T47D (cell line): ENCODE data around the gene AFF1.

ENCODE experiments used
- DNase-seq, 2 experiments: peaks; one replicate each; pipeline versions ENCODE4 v3.0.0 to v3.0.0-alpha.2; 2011 to 2012; ENCODE audit warnings: low read depth in 1 of 2, low spot score in 1 of 2
- JUND ChIP-seq: IDR thresholded peaks from 2 replicates; pipeline ENCODE4 v1.6.1; 2012; ENCODE audit warnings: low read depth
- in situ Hi-C: cut with HindIII; loops from 2 replicates; pipeline ENCODE4 v1.10.0; 2016; ENCODE audit warnings: low sequenced_read_pairs, low pct_unique_long_range_greater_than_20kb

The AFF1 gene

GRCh38 chr4:87116231-87116630 lies 181.4 kb downstream of the AFF1 start:
- no peak for TF ChIP-seq JUND
- in situ Hi-C loops: no loop called here
- DNase-seq: no peak

- peak in 1 of 2 experiments; percentile 83 for DNase-seq
- no peak for TF ChIP-seq JUND
- in situ Hi-C loops: no loop called here
These were observed 182.4 kb downstream of the AFF1 start for GRCh38 chr4:87117051-87117731.

DNA sequence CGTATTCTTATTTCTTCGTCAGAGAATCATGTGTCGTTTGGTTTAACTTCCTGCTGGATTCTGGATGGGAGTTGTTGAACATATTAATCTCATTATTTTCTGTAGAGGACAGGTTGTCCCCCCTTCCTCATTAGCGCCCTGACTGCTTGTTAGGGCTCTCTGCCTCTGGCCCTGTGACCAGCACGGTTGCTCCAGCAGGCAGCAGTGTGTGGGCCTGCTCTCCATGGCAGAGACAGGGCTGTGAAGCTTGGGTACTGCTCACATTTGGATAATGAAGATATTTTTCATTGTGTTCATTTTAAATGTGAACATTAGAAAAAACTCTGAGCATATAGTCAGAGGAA lies 182.9 kb downstream of the AFF1 start:
- no peak for DNase-seq
- in situ Hi-C loops: no loop called here
- TF ChIP-seq JUND: no peak

DNA sequence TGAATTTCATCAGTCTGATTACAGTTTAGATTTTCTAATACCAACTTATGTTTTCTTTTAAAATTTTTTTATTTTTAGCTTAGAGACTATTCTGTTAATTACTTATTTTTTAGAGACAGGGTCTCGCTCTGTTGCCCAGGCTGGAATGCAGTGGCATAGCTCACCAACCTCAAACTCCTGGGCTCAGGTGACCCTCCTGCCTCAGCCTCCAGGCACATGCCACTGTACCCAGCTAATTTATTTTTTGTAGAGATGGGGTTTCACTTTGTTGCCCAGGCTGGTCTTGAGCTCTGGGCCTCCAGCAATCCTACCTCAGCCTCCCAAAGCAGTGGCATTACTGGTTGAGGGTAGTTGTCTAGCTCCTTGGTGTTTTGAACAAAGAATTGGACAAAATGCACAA lies 183.6 kb downstream of the AFF1 start:
- in situ Hi-C loops: no loop called here
- TF ChIP-seq JUND: no peak
- no peak for DNase-seq

DNA sequence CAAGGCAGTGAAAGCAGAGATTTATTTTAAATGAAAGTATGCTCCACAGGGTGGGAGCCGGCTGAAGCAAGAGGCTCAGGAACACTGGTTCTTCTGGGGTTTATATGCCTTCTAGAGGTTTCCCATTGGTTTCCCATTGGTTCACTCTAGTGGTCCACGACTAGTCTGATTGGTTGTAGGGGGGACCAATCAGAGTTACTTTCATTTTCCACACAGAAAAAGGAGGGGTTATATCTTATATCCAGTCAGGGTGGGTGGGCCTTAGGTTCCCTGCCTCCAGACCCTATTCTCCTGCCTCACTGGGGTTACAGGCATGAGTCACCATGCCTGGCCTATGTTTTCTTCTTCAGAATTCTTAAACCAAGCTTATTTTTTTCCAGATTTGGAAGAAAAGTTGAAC lies 184.0 kb downstream of the AFF1 start:
- no peak for TF ChIP-seq JUND
- no peak for DNase-seq
- in situ Hi-C loops: no loop called here

DNA sequence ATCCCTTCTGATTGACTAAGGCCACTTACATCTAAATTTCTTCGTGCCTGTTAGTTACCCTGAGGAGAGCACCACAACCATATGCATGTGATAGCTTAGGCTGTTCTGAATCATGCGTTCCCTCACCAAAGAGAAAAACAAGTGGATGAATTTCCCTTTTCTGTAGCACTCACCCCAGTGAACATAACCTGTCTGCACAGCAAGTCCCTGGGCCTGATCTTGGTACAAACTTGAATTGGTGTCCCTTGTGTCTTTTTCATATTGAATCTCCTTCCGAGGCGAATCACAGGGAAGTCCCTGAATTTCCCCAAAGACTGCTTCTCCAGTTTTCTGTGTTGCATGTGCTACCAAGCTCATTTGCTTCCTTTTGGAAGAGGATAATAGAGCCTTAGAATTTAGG lies 185.2 kb downstream of the AFF1 start:
- no peak for TF ChIP-seq JUND
- in situ Hi-C loops: no loop called here
- DNase-seq: no peak

GRCh38 chr4:87120411-87121162 lies 185.8 kb downstream of the AFF1 start:
- peak in 1 of 2 experiments; percentile 61 for DNase-seq
- in situ Hi-C loops: no loop called here
- TF ChIP-seq JUND: no peak

- in situ Hi-C loops: no loop called here
- no peak for TF ChIP-seq JUND
- DNase-seq: peak in 1 of 2 experiments; percentile 62
These were observed 186.7 kb downstream of the AFF1 start for GRCh38 chr4:87121341-87122065.

DNA sequence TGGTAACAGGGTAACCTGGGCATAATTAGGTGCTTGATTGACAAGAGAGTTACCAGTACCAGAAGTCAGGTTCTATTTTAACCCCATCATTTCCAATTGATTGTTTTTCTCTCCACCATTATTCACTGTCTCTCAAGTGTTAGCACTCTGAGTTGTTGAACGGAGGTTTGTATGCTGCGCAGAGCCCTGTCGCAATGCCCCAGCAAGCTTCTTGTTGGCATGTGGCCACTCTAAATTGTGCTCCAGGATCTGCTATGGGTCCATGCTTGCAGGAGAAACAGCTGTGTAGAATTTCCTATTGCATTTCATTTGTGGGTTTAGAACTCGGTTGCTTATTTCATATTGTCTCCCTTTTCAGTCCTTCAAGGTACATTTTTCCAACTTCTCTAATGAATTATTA lies 187.4 kb downstream of the AFF1 start:
- TF ChIP-seq JUND: no peak
- in situ Hi-C loops: no loop called here
- peak in 1 of 2 experiments; percentile 59 for DNase-seq

- in situ Hi-C loops: no loop called here
- TF ChIP-seq JUND: no peak
- DNase-seq: no peak
These were observed 191.2 kb downstream of the AFF1 start for GRCh38 chr4:87126056-87126455.

GRCh38 chr4:87128006-87128705 lies 193.3 kb downstream of the AFF1 start:
- TF ChIP-seq JUND: no peak
- in situ Hi-C loops: no loop called here
- no peak for DNase-seq

DNA sequence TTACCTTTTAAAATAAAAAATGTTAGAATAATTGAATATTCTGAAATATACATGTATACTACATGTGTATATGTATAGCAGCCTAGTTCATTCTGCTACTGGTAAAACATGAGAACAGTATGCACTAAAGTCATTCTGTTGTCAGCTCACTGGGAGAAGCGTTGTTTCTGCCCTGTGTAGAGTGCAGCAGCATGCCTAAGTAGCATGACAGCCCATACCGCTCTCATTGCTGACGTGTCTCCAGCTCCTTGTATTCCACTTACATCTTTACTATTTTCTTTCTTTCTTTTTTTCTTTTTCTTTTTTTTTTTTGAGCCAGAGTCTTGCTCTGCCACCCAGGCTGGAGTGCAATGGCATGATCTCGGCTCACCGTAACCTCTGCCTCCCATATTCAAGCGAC lies 194.9 kb downstream of the AFF1 start:
- DNase-seq: no peak
- in situ Hi-C loops: no loop called here
- TF ChIP-seq JUND: no peak
